Hematopoietic multipotent progenitor cell treated with erythropoietin and hydrocortisone succinate and interleukin-3 and kit ligand, for 6 days (in vitro differentiated cells): Measurements from ENCODE around the gene LRCOL1.

Source experiments
- DNase-seq: peaks from one replicate; pipeline ENCODE4 v3.0.0-alpha.2; 2015

LRCOL1 gene

GRCh38 chr12:132610051-132610759 lies at the start of gene LRCOL1:
TSS of gene LRCOL1 (minus strand) at chr12:132610582. CDS start at chr12:132606251, 4,331 bp downstream.
- DNase-seq = no peak

DNA sequence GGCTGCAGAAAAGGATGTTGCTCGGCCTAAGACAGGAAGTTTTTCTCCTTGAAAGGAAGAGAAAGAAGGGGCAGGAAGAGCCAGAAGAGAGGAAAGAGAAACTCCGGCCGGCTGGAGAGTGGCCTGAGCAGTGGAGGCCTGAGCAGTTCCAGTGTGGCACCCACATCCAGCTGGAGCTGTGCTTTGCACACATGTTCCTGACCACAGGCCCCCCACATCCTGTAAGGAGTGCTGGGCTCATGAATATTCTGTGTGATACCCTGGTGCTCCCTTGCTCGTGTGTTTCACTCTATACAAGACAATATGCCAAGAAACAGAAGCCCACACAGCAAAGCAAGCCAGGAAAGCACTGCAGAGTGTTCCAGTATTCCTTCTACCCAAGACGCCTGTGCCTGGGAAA lies 49.7 kb upstream of the LRCOL1 start:
- no peak for DNase-seq

GRCh38 chr12:132659146-132659545 lies 48.8 kb upstream of the LRCOL1 start:
- DNase-seq = no peak

DNA sequence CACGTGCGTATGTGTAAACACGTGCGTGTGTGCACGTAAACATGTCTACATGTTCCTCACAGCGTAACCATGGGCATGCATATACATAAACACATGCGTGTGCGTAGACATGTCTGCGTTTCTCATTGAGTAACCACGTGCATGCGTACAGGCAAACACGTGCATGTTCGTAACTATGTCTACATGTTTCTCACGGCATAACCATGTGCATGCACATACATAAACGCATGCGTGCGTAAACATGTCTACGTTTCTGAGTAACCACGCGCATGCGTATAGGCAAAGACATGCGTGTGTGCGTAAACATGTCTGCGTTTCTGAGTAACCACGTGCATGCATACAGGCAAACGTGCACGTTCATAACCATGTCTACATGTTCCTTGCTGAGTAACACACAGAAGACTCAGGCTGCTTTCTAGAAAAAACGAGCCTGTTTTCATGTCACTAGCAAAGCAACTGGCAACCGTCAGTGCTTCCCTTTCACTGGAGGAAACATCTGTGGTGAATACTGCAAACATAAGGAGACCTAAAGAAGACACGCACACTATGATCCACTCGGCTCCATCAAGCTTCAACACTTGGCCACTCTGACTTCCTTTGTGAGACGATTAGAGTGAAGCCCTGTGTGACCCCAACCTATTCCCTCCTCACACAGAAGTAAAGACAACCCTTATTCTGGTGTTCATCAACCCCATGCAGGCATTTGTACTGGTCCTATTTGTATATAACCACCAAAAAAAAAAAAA lies 47.9 kb upstream of the LRCOL1 start:
- DNase-seq = peak; percentile 48

GRCh38 chr12:132657004-132657727 lies 46.8 kb upstream of the LRCOL1 start:
- DNase-seq = peak; percentile 30

DNA sequence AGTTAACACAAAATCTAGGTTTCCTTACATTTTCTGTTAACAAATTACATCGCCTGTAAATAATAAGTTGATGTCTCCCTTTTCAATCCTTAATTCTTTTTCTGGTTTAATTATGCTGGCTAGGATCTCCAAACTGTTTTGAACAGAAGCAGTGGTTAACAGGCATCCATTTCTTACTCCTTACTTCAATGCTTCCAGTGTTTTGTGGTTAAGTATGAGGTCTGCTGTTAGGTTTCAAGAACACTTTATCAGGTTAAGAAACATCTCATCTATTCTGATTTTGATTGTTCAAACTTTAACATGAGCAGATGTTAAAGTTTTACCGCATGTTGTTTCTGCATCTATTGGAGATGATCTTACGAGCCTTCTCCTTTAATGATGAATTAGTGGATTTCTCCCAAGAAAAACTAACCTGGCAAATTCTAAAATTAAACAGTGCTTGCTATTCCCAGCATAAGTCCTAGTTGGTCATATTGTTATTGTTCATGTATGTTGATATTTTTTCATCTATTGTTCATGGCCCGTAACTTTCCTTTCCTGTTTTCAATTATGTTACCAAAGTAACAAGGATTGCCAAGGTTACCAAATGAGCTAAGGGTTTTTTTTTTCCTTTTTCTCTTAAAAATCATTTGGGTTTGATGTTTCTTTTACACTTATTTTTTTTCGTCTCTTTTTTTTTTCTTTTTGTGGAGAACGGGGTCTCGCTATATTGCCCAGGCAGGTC lies 43.3 kb upstream of the LRCOL1 start:
- DNase-seq = no peak

DNA sequence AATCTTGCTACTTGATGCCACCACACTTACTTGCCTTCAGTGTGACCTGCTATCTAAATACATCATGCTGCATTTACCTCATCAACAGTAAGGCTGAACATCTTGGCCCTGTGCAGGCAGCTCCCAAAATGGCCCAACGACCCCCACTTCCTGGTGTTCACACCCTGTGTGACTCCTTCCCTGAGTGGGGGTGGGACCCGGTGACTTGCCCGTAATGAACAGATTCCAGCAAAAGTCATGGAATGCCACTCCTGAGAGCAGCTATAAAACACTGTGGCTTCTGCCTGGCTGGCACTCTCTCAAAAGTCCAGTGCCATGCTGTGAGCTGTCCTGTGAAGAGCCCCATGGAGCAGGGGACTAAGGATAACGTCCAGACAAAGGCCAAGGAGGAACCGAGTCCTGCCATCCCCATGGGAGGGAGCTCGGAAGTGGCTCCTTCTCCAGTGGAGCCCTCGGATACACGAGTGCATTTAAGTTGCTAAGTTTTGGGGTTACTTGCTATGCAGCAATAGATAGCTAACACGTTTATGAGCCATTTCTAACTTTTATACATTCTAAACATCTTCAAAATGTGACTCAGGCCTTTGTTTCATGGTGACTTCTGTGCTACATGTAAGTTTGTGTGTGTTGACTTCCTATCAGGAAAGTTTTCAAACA lies 41.2 kb upstream of the LRCOL1 start:
- no peak for DNase-seq

DNA sequence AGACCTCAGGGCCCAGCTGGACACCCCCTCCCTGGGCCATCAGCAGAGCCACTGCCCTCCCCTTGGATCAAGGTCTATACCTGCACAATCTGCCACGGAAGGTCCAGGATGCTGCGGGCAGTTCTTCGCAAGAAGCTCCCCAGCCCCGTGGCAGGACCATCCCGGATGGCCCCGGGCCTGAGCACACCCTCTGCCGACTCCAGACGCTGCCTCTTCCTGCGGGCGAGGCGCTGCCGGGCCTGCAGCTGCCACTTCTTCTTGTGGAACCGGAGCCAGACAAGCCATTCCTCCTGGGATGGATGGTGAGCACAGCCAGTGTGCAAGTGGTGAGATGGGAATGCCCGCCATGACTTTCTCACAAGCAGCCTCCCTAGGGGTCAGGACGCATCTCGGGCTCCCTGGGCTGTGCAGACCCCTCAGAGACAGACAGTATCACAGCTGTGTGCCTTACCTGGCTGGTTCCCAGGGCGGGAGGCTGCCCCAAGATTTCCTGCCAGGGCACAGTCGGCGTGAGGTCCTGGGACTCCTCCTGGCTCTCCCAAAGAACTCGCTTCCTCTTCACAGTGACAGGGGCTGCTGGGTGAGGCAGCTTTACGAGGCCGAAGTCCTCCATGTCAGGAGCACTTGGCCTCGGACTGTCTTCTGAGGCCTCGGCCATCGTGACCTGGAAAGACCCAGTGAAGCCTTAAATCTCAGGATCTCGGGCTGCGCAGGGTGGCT lies 39.0 kb upstream of the LRCOL1 start:
- no peak for DNase-seq

DNA sequence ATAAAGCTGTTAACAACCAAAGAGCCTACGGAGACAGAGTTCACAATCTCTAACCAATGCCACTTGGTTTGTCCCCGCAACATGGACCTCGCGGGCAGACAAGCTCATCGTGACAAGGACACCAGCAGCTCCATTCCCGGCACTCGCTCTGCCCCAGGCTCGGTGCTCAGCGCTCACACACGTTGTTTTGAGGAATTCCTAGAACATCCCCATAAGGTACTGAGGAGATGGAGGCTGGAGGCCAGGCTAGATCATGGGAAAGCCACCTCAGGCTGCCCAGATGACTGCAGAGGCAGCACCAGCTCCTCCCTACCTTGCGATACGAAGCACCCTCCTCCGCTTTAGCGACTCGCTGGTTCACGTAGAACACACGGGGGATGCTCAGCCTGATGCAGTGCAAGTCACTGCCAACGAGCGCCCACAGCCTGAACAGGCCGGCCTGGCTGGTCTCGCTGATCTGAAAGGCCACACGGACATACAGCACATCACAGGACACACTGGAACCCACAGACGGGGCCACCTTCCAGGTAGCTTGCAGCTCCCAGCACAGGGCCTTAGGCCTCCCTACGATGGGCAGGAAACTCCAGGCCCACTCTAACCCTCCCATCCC lies 38.3 kb upstream of the LRCOL1 start:
- no peak for DNase-seq

DNA sequence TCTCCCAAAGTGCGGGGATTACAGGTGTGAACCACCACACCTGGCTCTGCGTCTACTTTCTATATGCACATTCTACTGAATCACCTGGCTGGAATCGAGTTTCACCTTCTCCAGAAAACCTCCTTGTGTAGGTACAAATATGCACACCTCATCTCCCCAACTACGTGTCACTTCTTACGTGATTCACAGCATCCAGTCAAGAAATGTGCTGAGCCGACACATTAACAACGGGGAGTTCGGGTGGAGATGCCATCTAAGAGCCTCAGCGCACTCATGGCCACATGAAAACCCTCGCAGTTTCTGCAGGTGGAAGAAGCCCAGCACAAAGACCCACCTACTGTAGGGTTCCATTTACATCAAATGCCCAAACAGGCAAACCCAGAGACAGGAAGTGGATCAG lies 37.5 kb upstream of the LRCOL1 start:
- no peak for DNase-seq

DNA sequence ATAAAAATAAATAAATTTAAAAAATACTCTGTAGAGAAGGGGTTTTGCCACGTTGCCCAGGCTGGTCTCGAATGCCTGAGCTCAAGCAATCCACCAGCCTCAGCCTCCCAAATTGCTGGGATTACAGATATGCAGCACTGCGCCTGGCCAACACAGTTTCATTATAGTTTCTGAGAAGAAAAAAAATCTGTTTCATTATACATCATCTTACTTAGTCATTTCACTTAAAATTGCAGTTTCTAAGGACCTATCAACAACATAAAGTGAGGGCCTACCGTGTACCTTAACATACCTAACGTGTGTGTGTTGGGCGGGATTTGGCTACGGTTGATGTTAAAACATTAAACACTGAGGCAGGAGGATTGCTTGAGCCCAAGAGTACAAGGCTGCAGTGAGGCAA lies 36.5 kb upstream of the LRCOL1 start:
- no peak for DNase-seq

GRCh38 chr12:132642846-132643835 lies 32.8 kb upstream of the LRCOL1 start:
- no peak for DNase-seq

GRCh38 chr12:132641811-132642650 lies 31.6 kb upstream of the LRCOL1 start:
- DNase-seq = no peak

DNA sequence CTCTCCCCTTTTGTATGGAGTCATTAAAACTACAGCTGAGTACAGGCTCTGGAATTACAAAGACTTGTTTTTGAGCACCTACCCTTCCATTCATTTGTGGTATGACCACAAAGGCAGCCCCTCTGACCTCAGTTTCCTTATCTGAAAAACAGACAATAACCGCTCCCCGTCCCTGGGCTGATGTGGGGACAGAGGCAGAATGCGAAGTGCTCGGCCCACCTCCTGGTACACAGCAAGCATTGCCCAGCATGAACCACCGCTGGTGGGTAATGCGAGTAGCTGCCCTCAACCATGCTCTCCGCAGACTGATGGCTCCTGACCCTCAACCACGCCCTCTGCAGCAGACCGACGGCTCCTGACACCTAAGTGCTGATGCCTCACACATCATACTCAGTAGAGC lies 30.6 kb upstream of the LRCOL1 start:
- DNase-seq = peak; percentile 87

DNA sequence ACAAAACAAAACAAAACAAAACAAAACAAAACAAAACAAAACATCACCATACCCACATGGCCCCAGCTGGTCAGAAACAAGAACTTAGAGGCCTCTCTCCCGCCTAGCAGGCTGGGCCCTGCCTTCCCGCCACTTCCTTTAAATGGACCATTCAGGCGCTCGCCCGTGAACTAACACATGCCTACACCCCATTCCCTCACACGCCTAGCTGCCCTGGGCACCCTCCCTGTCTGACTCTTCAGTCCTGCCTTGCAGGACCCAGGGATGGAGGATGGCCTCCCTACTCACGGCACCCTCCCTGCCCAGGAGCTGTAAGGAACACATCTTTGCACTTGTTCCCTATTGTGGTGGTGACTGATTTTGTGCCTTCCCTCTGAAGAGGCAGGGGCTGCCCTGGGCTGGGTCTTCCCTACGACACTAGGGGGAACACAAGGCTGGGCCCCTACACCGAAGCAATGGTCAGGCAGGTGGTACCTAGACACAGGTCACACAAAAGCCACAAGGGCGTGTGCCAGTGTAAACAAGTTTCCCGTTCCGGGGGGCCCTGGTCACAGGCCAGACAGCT lies 29.7 kb upstream of the LRCOL1 start:
- peak; percentile 44 for DNase-seq

DNA sequence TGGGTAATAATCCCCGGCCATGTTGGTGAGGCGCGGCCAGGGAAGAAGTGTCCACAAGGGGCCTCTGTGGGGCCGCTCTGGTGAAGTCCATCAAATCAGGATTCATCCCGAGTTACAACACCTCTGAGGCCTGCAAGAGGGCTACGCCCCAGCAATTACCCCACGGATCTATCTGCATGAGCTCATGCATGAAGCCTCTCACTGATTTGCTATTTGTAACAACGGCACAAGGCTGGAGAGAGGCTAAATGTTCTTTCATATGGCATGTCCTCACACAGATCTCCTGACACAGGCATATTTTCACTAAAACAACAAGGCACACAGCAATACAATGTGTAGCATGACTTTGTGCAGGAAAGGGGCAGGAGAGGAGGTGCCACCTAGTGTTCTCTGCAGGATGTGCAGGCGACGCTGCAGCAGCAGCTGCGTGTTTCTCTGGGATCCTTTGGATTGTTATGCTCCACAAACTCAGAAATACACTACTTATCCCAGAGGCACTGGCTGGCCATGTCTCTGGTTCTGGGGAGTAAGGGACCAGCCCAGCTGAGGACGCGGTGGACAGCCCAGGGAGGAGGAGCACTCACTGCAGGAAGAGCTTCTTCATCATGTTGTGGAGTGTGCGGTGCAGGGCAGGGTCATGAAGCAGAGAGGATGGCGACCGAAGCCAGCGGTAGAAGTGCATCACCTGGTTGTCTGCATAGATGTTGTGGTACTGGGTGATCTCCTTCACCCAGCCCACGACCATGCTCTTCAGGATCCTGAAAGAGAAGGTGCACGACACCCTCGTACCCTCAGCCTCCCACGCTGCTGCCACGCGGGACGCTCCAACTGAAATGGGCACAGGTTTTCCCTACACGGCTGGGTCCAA lies 28.4 kb upstream of the LRCOL1 start:
- DNase-seq = peak; percentile 69

GRCh38 chr12:132637811-132638210 lies 27.4 kb upstream of the LRCOL1 start:
- no peak for DNase-seq
